NAMALWA (cell line): ENCODE data around the gene ERVH48-1.
A peak's percentile ranks its signal among the peaks of the same experiment; 100 is the strongest.
"Not testable (repeated sequence)": the region's sequence is repeated elsewhere in the genome, so short reads cannot be mapped to it uniquely, and the experiment has no call there.

Experiments used
- DNase-seq: peaks from one replicate; pipeline ENCODE4 v3.0.0-alpha.2; 2015; ENCODE audit warnings: low spot score

ERVH48-1 gene

DNA sequence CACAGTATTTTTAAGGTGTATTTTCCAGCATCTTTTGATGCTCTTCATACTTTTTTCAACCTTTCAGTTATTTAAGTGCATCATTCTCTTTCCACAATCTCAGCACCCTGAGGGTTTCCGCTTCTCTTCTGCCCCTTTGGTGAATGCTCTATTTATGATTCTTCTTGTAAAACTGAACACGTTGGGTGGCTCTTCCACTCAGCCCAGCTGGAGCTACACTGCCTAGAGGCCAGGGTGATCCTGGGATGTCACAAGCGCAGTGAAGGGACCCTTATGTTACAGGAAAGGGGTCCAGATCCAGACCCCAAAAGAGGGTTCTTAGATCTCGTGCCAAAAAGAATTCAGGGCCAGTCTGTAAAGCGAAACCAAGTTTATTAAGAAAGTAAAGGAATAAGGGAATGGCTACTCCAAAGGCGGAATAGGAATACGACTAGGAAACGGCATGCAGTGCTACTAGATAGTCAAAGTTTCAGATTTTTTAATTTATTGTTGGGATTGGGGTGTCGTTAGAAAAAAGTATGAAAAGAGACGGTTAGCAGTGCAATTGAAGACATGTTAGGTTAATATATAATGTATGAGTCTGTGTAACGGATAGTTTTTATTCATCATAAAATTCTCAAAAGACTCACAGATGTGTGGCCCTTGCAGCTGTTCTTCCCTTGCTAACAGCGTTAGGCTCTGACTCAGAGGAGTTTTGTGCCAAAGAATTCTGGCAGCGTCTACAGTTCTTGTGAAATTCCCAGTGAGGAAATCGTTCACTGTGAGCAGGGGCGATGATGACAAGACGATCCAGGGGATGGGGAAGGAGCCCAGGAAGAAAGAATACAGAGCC lies 14.4 kb upstream of the ERVH48-1 start:
- no peak for DNase-seq

DNA sequence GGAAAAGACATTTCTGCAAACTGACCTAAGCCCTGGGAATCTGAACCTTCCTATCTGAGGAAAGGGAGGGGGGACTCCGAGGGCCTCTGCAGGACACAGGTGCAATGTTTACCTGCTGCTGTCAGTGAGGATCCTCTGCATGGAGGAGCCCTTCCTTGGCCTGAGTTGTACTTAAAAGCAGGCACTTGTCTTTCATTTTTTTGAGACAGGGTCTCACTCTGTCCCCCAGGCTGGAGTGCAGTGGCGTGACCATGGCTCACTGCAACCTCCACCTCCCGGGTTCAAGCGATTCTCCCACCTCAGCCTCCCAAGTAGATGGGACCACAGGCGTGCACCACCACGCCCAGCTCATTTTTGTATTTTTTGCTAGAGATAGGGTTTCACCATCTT lies 13.2 kb upstream of the ERVH48-1 start:
- DNase-seq, result not testable (repeated sequence)

DNA sequence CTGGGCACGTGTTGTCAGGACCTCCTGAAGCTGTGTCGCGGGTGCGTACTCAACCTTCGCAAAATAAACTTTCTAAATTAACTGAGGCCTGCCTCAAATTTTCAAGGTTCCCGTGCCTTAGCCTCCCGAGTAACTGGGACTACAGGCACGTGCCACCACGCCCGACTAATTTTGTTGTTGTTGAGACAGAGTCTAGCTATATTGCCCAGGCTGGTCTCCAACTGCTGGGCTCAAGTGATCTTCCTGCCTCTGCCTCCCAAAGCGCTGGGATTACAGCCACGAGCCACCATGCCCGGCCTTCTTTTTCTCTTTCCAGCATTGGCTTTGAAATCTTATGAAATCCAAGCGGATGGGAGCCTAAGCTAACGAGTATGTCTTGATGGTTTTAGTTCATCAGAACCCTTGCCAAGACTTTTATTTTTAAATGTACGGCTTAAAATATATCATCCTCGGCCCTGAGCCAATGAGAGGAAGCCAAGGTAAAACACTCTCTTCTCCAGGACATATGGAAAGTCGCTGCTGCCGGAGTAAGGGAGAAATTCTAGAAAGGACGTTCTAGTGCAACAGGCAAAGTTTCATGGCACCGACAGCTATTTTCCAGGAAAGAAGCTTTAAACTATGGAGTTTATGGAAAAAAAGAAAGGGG lies 12.7 kb upstream of the ERVH48-1 start:
- DNase-seq, result no peak

DNA sequence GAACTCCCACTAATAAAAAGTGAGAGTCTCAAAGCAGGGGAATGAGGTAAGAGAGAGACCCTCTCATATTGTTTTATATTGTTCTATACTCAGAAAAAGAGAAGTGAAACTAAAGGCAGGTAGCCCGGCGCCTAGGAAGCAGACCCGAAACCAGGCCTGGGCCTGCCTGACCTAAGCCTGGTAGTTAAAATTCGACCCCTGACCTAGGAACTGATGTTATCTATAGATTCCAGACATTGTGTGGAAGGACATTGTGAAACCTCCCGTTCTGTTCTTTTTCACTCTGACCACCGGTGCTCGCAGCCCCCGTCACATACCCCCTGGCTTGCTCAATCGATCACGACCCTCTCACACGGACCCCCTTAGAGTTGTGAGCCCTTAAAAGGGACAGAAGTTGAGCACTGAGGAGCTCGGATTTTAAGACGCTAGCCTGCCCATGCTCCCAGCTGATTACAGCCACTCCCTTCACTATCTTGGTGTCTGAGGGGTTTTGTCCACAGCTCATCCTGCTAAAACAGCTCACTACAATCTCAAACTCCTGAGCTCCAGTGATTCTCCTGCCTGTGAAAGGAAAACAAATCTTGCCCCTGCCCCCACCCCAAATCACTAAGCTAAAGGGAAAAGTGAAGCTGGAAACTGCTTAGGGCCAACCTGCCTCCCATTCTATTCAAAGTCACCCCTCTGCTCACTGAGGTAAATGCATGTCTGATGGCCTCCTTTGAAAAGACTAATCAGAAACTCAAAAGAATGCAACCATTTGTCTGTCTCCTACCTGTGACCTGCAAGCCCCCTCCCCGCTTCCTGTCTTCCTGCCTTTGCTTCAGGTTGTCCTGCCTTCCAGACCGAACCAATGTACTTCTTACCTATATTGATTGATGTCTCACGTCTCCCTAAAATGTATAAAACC lies 11.9 kb upstream of the ERVH48-1 start:
- DNase-seq, result not testable (repeated sequence)

DNA sequence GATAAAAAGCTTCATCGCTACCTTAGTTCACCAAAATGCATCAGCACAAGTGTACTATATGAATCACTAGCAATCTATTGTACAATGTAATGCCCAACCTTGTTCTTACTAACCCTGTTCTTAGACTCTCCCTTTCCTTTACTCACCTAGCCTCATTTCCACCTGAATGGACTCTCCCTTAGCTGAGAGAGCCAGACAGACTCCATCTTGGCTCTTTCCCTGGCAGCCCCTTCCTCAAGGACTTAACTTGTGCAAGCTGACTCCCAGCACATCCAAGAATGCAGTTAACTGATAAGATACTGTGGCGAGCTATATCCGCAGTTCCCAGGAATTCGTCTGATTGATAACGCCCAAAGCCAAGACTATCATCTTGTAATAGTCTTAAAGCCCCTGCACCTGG lies 10.9 kb upstream of the ERVH48-1 start:
- DNase-seq, result not testable (repeated sequence)

DNA sequence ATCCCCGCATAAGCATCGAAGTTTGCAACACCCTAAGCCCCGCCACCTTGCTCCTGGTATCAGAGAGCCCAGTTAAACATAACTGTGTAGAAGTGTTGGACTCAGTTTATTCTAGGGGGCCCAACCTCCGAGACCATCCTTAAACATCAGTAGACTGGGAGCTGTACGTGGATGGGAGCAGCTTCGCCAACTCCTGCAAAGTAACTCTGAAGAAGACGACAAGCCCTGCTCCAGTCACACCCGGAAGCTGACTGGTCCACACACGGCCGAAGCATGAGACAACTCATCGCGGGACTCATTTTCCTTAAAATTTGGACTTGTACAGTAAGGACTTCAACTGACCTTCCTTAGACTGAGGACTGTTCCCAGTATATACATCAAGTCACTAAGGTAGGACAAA lies 8.5 kb upstream of the ERVH48-1 start:
- not testable (repeated sequence) for DNase-seq

DNA sequence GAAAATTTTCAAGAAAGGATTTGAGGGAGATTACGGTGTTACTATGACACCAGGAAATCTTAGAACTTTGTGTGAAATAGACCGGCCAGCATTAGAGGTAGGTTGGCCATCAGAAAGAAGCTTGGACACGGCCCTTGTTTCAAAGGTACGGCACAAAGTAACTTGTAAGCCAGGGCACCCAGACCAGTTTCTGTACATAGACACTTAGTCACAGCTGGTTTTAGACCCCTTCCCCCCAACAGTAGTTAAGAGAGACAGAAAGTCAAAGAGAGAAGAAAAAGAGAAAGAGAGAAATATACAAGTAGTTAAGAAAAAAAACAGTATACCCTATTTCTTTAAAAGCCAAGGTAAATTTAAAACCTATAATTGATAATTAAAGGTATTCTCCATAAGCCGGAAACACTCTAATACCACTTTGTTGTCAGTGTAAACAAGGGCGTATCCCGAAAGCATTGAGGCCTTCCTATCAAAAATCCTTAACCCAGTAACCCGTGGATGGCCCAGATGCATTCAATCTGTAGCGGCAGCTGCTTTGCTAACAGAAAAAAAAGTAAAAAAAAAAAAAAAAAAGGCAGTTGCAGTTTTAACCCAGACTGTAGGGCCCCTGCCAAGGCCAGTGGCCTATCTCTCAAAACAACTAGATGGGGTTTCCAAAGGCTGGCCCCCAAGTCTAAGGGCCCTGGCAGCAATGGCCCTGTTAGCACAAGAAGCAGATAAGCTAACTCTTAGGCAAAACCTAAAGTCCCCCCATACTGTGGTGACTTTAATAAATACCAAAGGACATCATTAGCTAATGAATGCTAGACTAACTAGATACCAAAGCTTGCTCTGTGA lies 7.9 kb upstream of the ERVH48-1 start:
- DNase-seq, result not testable (repeated sequence)

DNA sequence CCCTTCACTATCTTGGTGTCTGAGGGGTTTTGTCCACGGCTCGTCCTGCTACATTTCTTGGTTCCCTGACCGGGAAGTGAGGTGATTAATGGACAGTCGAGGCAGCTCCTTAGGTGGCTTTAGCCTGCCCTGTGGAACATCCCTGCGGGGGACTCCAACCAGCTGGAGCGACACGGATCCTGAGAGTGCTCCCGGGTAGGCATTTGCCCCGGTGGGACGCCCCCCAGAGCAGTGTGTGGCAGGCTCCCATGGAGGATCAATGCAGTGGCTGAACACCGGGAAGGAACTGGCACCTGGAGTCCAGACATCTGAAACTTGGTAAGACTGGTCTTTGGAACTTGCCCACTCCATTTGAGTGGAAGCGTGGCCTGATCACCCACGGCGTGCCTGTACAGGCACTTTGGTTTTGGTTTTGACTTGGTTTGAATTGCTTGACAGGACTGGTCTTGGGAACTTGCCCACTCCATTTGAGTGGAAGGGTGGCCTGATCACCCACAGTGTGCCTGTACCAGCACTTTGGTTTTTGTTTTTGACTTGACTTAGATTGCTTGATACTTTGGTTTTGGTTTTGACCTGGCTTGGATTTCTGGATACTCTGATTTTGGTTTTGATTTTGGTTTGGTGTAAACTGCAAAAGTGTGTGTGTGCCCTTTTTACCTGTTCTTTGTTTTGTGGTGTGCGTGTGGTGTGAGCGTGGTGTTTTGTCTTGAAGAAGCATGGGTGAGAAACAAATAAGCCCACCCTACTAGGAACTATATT lies 7.1 kb upstream of the ERVH48-1 start:
- not testable (repeated sequence) for DNase-seq

DNA sequence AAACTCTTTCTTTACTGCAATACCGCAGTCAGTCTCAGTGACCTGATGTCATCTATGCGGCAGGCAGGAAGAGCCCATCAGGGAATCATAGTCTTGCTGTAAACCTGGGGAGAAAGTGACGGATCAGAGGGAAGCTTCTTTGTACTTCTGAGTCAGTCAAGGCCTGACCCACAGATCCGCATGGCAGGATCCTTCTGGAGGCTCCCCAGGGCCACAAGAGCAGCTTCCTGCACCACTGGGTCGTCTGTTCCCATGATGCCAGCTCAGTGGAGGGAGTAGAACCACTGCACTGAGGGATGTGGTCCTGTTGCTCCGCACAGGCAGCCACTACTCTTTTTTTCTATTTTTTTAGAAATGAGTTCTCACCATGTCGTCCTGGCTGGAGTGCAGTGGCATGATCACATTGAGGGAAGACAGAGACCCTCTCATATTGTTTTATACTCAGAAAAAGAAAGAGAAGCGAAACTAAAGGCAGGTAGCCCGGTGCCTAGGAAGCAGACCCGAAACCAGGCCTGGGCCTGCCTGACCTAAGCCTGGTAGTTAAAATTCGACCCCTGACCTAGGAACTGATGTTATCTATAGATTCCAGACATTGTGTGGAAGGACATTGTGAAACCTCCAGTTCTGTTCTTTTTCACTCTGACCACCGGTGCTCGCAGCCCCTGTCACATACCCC lies 6.3 kb upstream of the ERVH48-1 start:
- no peak for DNase-seq

DNA sequence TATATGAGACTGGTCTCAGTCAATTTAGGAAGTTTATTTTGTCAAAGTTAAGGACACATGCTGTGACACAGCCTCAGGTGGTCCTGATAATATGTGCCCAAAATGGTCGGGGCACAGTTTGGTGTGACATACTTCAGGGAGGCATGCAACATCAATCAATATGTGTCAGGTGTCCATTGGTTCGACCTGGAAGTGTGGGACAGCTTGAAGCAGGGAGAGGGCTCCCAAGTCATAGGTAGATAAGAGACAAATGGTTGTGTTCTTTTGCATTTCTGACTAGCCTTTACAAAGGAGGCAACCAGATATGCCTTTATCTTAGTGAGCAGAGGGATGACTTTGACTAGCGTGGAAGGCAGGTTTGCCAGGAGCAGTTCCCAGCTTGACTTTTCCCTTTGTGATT lies 4.5 kb upstream of the ERVH48-1 start:
- no peak for DNase-seq

DNA sequence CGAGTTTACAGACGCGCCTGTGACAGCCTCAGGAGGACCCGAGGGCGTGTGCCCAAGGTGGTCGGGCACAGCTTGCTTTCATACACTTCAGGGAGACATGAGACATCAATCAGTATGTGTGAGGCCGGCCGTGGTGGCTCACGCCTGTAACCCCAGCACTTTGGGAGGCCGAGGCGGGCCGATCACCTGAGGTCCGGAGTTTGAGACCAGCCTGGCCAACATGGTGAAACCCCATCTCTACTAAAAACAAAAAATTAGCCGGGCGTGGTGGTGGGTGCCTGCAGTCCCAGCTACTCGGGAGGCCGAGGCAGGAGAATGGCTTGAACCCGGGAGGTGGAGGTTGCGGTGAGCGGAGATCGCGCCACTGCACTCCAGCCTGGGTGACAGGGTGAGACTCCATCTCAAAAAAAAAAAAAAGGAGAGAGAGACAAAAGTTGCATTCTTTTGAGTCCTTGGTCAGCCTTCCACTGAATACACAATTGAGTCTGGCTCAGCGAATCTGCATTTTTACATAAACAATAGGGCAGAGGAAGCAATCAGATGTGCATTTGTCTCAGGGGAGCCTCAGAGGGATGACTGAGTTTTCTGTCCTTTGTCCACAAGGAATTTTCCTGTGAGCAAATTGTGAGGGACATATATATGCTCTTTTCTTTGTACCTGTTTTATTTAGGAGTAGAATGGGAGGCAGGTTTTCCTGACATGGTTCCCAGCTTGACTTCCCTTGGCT lies 2.2 kb upstream of the ERVH48-1 start:
- not testable (repeated sequence) for DNase-seq

DNA sequence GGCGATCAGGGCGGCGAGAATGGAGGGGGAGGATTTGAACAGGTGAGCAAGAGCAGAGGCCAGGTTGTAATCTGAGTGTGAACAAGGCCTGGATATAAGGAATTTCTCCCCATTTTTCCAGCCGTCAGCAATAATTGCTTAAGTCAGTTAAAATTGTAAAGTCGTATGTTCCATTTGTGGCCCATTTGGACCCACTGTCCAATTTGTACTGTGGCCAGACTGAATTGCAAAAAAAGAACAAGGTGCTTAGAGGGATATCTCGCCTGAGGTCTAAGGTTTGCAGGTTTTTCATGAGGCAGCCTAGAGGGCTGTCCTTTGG lies 1.0 kb downstream of the ERVH48-1 start:
- no peak for DNase-seq

DNA sequence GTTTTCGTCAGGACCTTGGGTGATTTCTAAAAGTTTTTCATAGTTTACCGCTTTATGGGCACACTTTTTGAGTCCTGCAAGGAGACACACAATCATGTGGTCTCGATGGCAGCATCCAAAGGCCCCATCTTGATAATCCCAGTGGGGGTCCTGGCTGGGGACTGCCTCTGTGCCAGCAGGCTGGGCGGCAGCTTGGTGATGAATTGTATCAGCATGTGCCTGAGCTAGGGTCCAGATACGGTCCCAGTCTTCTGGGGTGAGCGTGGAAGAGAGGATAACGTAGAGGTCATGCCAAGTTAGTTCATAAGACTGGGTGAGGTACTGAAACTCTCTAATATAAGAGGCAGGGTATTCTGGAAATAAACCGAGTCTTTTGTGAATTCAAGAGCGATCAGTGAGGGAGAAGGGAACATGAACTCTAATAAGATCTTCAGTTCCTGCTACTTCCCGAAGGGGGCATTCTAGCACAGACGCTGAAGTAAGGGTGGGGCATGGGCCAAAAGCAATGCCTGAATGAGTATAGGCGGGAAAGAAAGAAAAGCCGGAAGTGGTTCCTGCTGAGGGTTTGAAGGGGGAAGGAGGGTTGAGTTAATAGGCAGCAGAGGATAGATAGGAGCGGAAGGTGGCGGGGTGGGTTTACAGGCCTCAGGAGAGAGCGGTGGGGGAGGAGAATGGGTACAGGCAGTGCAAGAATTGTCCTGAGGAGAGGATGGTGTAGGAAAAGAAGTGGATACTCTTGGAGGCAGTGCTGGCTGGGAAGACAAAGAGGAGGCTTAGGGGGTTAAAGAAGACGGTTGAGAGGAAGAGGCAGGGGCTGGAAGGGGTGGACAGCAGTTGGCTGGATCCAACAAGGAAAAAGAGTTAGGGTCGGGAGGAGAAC lies 1.6 kb downstream of the ERVH48-1 start:
- DNase-seq, result peak; percentile 95

DNA sequence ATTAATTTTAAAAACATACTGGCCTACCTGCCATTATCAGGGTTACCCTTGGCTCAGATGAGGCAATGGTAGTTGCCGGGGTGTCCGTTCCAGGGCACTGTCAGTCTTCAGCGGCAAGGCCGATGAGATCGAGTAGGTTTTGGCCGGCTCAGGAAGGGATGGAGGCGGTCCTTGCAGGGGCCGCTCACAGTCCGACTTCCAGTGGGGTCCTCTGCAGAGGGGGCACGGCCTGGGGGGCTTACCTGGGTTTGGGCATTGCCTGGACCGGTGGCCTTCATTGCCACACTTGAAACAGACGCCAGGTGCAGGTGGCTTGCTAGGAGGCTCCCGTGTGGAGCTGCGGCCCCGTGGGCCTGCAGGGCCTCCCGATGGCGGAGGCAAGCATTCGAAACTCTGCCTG lies 2.5 kb downstream of the ERVH48-1 start:
- no peak for DNase-seq

DNA sequence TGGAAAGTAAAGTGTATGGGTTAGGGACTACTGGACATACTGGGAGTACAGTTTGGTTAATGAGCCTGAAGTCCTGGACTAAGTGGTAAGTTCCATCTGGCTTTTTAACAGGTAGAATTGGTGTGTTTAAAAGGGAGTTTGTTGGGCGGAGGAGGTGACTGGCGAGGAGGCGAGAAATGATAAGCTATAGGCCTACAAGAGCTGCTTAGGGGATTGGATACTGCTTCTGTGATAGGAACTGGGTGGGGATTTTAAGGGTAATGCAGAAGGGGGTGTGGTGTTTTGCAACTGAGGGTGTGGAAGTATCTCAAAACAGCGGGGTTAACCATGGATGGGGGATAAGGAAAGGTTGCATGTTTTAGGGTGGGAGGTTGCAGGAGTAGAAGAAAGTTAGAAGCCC lies 3.5 kb downstream of the ERVH48-1 start:
- DNase-seq, result no peak

DNA sequence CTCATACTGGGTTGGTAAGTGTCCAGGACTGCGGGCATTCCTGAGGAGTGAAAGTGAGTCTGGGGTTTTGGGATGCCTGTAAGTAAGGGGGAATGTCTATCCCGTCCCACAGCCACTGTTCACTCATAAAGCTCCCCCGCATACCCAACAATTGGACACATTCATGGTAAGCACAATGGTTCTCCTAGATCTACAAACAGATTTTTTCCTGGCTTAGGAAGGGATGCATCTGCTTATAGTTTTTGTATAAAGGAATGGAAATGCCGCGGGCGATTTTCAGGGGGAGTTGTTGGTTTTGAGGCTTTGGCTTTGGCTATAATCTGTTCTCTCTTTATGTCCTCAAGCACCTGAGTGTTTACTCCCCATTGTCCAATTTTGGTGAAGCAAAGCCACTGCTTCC lies 7.1 kb downstream of the ERVH48-1 start:
- no peak for DNase-seq

DNA sequence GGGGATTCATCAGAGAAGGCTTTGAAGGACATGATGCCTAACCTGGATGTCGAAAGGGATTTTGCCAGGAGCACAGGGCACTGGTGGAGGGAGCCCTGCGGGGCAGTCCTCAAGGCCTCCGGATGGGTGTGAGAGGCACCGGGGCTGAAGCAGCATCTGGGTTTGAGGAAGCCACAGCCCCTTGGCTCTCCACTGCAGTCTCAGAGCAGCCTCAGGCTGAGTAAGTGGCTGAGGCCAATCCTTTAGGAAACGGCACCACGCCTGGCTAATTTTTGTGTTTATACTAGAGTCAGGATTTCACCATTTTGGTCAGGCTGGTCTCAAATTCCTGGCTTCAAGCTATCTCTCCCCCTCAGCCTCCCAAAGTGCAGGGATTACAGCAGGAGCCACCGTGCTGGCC lies 12.0 kb downstream of the ERVH48-1 start:
- DNase-seq, result no peak

DNA sequence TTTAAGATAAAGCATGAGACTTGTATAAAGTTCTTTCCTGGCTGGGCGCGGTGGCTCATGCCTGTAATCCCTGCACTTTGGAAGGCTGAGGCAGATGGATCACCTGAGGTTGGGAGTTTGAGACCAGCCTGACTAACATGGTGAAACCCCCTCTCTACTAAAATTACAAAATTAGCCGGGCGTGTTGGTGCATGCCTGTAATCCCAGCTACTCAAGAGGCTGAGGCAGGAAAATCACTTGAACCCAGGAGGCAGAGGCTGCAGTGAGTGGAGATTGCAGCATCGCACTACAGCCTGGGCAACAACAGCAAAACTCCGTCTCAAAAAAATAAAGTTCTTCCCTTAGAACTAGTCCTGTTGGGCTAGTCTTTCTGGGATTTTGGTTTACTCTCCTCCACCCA lies 13.5 kb downstream of the ERVH48-1 start:
- not testable (repeated sequence) for DNase-seq

DNA sequence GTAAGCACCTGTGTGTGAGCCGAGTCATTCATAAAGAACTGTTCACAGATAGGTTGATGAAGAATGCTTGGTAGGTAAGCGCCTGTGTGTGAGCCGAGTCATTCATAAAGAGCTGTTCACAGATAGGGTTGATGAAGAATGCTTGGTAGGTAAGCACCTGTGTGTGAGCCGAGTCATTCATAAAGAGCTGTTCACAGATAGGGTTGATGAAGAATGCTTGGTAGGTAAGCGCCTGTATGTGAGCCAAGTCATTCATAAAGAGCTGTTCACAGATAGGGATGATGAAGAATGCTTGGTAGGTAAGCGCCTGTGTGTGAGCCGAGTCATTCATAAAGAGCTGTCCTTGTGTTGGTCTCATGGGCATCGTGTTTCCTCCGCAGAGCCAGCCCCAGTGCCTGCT lies 16.9 kb downstream of the ERVH48-1 start:
- DNase-seq, result not testable (repeated sequence)
